Measurements from ENCODE around the gene WNT6. TPM values are rescaled to one million over a fixed set of nuclear protein-coding genes. Genes with fewer than 3 reads are reported as not detected.

The WNT6 gene
- 2.4 TPM for total RNA-seq
- long read RNA-seq, transcript WNT6-201 (4 exons, 1,703 nt), result major isoform, 5 of 7 reads
- long read RNA-seq, partial matches to known transcripts, result 2 of 7 reads
- long read RNA-seq, other reads (novel, unspliced or antisense), result 0 of 7 reads

DNA sequence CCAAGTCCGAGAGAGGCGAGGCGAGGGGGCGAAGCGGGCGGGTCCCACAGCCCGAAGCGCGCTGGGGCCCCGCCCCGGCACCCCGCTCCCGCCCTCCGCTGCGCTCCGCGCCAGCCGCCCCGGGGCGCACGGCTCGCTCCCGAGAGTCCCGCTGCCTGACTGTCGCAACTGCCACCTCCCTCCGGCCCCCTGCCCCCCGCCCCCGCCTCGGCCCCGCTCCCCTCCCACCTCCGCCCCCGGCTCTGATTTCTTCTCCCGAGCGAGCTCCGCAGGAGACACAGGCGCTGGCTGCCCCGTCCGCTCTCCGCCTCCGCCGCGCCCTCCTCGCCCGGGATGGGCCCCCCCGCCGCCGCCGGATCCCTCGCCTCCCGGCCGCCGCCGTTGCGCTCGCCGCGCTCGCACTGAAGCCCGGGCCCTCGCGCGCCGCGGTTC is at the start of gene WNT6:
WNT6 (plus strand) TSS at position 250 of the 432 bp plus-strand sequence. CDS start 233 bp downstream, outside the sequence.
- ATAC-seq (peak; percentile 26), DNase-seq (peak; percentile 41)
- intact Hi-C loops (cut with micrococcal nuclease), result no loop called here

GRCh38 chr2:218810256-218810655 is 49.3 kb upstream of the WNT6 start:
- ATAC-seq (no peak), DNase-seq (no peak)
- intact Hi-C loops (cut with micrococcal nuclease), result no loop called here

- ATAC-seq, result no peak
- DNase-seq, result no peak
- intact Hi-C loops (cut with micrococcal nuclease), result no loop called here
Measured at GRCh38 chr2:218811382-218811781, 48.2 kb upstream of the WNT6 start.

GRCh38 chr2:218812096-218812815 is 47.3 kb upstream of the WNT6 start:
- no peak for ATAC-seq
- DNase-seq, result no peak
- intact Hi-C loops (cut with micrococcal nuclease), result no loop called here

GRCh38 chr2:218812861-218813260 is 46.7 kb upstream of the WNT6 start:
- ATAC-seq, result no peak
- intact Hi-C loops (cut with micrococcal nuclease), result no loop called here
- no peak for DNase-seq

DNA sequence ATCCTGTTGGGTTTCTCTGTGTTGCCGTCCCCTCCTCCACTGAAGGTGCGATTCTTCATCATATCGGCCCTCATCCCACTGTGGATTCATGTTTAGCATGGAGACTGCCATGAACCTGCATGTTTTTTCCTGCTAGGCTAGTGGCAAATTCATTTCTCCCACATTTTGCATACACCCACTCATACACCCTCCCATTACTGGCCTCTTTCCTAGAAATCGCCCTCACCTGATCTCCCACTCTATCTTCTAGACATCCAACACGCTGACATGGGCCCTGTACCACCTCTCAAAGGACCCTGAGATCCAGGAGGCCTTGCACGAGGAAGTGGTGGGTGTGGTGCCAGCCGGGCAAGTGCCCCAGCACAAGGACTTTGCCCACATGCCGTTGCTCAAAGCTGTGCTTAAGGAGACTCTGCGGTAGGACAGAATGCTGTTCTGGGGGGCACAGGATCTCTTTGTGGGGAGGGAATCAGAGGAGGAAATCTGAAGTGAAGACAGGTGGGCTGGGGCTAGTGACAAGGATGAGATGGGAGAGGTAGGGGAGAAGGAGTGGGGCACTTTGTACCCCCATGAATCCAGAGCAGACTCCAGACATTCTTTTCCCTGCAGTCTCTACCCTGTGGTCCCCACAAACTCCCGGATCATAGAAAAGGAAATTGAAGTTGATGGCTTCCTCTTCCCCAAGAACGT is 45.7 kb upstream of the WNT6 start:
- ATAC-seq (no peak), DNase-seq (no peak)
- intact Hi-C loops (cut with micrococcal nuclease), result no loop called here

GRCh38 chr2:218814540-218815243 is 44.9 kb upstream of the WNT6 start:
- ATAC-seq (no peak), DNase-seq (no peak)
- intact Hi-C loops (cut with micrococcal nuclease), result no loop called here

DNA sequence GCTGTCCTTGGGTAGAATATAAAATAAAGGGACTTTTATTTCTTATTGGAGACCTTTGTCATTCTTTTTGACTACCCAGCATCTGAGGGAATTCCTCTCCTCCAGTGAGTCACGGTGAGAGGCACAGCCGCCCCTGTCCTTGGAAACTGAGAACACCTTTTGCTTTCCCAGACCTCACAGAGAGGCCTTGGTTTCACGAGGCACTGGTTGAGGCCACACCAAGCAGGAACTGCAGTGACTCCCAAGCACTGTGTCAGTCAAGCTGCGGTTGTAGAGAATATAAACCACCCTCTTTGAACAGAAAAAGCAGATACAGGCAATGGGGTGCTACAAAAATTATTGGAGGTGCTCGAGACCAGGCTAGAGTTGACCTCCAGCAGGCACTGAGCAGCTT is 44.4 kb upstream of the WNT6 start:
- DNase-seq, result no peak
- ATAC-seq, result no peak
- intact Hi-C loops (cut with micrococcal nuclease), result no loop called here

DNA sequence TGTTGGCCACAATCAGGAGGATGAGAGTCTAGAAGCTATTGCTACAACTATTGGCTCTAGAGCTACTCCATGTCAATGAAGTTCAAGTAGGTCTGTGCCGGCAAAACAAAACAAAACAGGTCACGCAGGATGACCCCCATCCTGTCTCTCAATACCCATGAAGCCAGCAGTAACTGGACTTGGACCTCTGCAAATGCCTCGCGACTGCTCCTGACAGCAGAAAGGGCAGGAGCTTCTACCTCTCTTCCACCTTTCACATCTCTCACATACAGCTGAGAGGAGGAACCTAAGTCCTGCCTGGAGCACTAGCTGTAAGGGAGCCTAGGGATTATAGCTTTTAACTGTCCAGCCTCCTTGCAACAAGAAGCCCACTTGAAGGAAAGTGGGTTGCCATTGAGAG is 44.0 kb upstream of the WNT6 start:
- intact Hi-C loops (cut with micrococcal nuclease), result no loop called here
- ATAC-seq (no peak), DNase-seq (no peak)

DNA sequence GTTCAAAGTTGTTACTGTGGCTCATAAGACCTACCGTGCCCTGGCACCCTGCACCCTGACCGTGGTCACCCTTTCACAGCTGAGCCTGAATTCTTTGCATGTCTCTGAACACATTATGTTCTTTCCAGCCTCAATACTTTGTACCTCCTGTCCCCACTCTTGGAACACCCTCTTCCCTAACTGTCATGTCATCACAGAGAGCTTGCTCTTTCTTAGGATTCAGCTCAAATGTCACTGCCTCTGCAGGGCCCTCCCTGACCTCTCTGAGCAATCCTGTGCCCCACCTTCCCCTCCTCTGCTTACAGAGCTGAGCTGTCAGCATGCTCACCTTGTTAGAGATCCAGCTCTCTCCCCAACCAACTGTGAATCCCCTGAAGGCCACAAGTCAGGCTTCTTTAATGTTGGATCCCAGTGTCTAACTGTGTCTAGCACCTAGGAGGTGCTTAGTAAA is 43.0 kb upstream of the WNT6 start:
- DNase-seq (no peak), ATAC-seq (no peak)
- intact Hi-C loops (cut with micrococcal nuclease), result no loop called here

DNA sequence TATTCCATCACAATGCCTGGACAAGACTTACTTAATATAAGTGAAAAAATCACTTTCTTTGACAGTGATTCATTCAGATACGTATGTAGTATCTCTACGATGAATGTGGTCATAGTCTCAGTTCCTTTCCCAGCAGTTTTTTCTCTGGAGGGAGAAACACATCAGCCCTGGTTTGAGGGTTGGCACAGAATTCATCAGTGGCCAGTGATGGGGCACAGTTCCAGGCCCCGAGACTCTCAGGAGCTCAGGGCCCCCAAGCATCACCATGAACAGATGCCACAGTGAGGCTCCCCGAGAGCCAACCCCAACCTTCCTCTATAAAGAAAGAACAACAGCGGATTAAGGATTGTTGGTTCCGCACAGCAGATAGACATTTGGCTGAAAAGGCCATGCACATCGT is 40.5 kb upstream of the WNT6 start:
- intact Hi-C loops (cut with micrococcal nuclease), result no loop called here
- no peak for DNase-seq

DNA sequence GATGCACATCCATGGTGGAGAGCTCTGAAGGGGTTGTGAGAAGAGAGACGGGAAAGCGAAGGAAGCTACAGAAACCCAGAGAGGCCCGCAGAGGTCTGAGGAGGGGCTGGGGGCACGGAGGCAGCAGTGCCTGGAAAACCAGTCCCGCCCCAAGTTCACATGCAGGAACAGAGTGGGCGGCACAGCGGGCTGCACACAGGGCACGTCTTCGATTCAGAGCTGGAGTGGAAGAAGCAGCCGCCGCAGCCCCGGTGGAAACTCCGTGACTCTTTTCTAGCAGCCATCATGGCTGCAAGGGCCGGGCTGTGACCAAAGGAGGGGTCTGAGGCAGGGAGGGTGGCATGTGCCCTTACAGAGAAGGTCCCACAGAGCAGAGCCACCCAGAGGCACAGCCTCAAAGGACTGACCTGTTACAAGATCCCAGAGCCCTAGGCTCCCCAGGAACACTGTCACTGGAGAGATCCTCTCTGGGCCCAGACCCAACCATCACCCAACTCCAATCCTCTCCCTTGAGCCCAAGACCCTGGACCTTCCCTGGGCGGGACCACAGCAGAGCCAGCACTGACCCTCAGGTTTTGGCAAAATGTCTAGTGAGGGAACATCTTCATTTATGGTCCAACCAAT is 38.7 kb upstream of the WNT6 start:
- DNase-seq (no peak), ATAC-seq (no peak)
- intact Hi-C loops (cut with micrococcal nuclease), result no loop called here

More for the DNA sequence above, 40.5 kb upstream of the WNT6 start:
- no peak for ATAC-seq

DNA sequence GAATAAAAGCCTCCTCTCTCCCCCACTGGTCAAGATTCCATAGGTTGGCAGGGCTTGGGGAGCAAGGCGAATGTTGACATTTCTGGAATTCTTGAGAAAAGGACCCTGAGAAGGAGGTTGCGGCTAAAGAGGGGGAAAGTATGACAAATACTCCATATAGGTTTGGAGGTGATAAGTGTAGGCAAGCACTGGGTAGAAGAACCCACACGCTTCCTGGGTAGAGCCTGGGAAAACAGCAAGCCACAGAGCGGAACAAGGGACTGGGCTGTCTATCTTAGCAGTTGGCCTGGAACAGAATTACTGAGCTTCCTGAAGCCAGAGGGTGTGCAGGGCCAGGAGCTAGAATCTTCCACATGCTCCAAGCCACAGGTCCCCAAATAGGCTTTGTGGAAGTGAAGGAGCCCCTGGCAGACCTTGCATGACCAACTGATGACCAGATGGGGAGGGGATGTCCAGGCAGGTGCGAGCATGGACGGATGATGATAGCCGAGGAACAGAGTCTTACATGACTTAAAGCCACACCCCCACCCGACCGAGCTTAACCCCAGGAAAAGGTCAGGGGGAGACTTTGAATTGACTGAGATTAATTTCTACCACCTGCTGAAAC is 37.9 kb upstream of the WNT6 start:
- ATAC-seq (no peak), DNase-seq (no peak)
- intact Hi-C loops (cut with micrococcal nuclease), result loop anchor here (2.0 kb wide), 1 partner anchor 37 kb away; no protein-coding TSS in a partner anchor

- DNase-seq, result no peak
- intact Hi-C loops (cut with micrococcal nuclease), result loop anchor here (2.0 kb wide), 1 partner anchor 38 kb away; no protein-coding TSS in a partner anchor
- ATAC-seq, result no peak
Measured at GRCh38 chr2:218822622-218823021, 37.0 kb upstream of the WNT6 start.

- ATAC-seq (no peak), DNase-seq (no peak)
- intact Hi-C loops (cut with micrococcal nuclease), result loop anchor here (2.0 kb wide), 1 partner anchor 39 kb away; no protein-coding TSS in a partner anchor
Measured at GRCh38 chr2:218823196-218823855, 36.3 kb upstream of the WNT6 start.

GRCh38 chr2:218824004-218824403 is 35.6 kb upstream of the WNT6 start:
- intact Hi-C loops (cut with micrococcal nuclease), result no loop called here
- DNase-seq (no peak), ATAC-seq (no peak)

DNA sequence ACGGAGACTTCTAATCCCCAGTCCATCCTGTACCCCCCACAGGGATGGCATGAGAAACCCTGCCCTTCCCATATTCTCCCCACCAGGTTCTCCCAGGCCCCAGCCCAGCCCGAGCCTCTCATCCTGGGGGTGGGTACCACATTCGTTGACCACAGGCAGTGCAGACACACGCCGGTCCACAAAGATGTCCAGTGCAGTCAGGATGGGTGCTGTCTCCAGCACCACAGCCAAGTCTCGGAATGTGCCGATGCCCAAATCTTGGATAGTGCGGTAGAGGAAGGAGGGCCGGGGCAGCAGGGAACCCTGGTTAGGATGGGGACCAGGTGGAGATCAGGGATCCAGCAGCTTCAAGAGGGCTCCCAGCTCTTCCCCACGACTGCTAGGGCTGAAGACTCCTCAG is 32.8 kb upstream of the WNT6 start:
- ATAC-seq, result no peak
- no peak for DNase-seq
- intact Hi-C loops (cut with micrococcal nuclease), result no loop called here

- intact Hi-C loops (cut with micrococcal nuclease), result no loop called here
- DNase-seq (no peak), ATAC-seq (no peak)
Measured at GRCh38 chr2:218827701-218828476, 31.7 kb upstream of the WNT6 start.

All from left ventricle myocardium superior (tissue), 1 donor.